HG02840 (cell line): ENCODE measurements around the gene SLC43A2.
"Not testable (repeated sequence)": the region's sequence is repeated elsewhere in the genome, so short reads cannot be mapped to it uniquely, and the experiment has no call there.

Source experiments
- ATAC-seq: cut with Tn5 transposase; IDR thresholded peaks from one replicate; pipeline ENCODE4 v1.9.1; 2021; ENCODE audit warnings: mild to moderate bottlenecking, moderate library complexity, moderate number of reproducible peaks; ENCODE audit not compliant: unreplicated experiment, low FRiP score

Gene SLC43A2

DNA sequence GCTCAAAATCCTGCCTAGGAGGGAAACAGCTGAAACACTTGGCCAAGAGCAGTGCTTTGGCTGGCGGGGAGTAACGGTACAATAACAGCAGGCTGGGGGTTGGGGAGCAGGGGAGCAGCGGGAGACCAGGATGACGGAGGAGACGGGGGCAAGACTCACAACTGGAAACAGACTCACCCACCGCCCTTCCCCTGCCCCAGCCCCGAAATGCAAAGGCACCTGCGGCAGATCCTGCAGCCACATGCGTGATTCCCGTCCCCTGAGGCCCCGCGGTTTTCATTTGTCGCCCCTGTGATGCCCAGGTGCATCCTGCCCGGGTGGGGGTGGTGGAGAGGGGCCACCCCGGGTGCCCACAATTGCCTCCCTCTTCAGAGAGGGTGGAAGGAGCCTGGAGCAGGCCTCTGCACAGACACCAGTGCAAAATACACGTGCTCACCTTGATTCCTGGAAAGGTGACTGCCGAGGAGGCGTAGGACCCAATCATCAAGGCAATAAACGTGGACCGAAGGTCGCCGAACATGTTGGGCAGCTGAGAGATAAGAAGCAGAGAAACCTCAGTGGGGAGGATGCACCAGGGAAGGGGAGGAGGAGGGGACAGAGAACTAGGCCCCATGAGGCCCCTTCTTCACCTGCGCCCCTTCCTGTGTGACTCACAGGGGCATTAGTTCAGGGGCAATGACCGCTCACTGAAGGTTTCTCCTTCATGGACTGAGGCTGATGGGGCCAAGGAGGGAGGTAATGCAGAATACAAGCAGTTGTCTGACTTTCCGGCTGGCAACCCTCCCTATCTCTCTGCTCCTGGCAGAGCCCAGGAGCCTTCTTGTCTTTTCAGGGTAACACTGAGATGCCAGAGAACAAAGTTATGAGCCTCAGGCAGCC lies 35.6 kb downstream of the SLC43A2 start:
- ATAC-seq = peak; percentile 79

- no peak for ATAC-seq
Observed at GRCh38 chr17:1591474-1592090, 37.1 kb downstream of the SLC43A2 start.

GRCh38 chr17:1590747-1591473 lies 37.7 kb downstream of the SLC43A2 start:
- no peak for ATAC-seq

GRCh38 chr17:1590029-1590746 lies 38.4 kb downstream of the SLC43A2 start:
- no peak for ATAC-seq

- ATAC-seq = no peak
Observed at GRCh38 chr17:1588821-1589585, 39.6 kb downstream of the SLC43A2 start.

GRCh38 chr17:1584167-1584566 lies 44.5 kb downstream of the SLC43A2 start:
- ATAC-seq = no peak

DNA sequence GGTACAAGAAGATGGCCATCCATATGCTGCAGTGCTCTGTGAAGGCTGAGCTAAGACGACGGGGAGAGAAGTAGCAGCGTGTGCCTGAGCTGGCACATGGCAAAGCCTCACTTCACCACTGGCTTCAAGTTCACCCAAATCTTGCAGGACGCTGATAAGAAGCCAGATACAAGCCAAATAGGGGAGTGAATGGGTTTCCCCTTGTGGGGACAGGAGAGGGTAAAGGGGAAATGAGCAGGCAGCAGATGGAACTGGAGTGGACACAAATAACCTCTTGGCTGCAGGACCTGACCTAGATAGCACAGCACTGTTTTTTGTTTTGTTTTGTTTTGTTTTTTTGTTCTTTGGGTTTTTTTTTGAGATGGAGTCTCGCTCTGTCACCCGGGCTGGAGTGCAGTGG lies 45.1 kb downstream of the SLC43A2 start:
- ATAC-seq = no peak

GRCh38 chr17:1582374-1582773 lies 46.3 kb downstream of the SLC43A2 start:
- no peak for ATAC-seq

- ATAC-seq = no peak
Observed at GRCh38 chr17:1580979-1581676, 47.5 kb downstream of the SLC43A2 start.

DNA sequence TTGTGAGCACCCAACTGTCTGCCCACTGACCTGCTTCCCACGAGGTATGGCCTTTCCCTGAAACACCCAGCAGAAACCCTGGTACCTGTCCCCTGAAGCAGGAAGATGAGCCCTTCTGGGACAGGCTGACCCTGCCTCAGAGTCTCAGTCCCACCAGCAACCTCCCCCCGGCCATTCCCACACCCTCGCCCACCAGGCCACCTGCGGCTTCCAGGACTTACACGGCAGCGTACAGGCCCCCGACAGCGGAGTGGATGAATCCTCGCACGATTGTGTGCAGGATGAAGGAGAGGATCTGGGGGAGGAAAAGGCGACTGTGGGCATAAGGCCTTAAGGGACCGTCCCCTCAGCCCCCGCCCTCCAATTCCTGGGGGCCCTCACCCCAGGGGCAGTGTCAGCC lies 50.6 kb downstream of the SLC43A2 start:
- ATAC-seq = no peak

DNA sequence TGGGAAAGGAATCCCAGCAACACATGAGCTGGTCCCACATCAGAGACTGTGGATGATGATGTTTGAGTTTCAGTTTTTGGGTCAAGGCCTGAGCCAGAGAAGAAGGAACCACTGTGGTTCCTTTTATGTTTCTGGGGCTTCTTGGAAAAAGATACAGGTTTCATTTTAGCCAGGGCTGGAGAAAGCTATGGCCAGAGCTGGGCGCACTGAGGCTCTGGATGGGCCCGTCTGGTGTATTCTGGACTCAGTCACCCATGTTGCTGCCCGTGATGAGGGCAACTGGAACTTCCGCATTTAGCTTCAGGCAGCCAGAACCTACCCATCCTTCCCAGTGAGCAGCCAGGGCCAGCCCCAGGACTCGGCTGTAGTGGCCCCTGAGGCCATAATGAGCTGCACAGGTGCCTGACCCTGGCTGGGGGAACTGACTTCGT lies 51.0 kb downstream of the SLC43A2 start:
- no peak for ATAC-seq

- ATAC-seq = no peak
Observed at GRCh38 chr17:1577182-1577581, 51.5 kb downstream of the SLC43A2 start.

- ATAC-seq = no peak
Observed at GRCh38 chr17:1576500-1576899, 52.1 kb downstream of the SLC43A2 start.

DNA sequence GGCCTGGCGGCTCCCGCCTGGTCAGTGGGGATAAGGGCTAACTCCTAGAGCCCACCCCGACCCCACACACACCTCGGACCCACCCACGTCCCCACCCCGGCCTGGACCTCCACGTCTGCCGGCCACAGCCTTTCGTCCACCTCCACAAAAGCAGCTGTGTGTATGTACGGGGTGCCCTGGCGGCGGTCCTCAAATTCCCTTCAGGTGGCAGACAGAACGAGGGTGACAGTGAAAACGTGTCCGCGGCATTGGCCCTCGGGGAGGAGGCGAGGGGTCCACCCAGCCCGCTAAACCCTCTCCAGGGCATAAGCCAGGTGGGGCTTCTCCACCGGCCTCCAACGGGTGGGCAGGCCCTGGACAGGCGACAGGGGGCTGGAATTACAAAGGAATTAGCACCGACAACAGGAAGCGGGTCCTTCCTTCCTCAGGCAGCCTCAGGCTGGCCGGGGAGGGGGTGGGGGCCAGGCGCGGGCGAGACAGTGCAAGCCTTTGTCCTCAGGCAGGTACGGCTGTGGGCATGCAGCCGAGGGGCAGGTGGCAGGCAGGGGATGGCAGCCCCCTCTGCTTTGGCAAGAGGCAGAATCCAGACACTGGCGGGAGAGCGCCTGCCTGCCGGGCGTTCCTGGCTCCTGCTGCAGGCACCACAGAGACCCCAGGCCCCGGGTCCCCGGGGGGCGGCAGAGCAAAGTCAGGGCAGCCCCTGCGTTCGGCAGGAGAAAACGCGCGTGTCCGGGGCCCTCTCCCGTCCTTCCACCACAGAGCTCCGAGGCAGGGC lies 53.8 kb downstream of the SLC43A2 start:
- no peak for ATAC-seq

- ATAC-seq = no peak
Observed at GRCh38 chr17:1573932-1574696, 54.5 kb downstream of the SLC43A2 start.

DNA sequence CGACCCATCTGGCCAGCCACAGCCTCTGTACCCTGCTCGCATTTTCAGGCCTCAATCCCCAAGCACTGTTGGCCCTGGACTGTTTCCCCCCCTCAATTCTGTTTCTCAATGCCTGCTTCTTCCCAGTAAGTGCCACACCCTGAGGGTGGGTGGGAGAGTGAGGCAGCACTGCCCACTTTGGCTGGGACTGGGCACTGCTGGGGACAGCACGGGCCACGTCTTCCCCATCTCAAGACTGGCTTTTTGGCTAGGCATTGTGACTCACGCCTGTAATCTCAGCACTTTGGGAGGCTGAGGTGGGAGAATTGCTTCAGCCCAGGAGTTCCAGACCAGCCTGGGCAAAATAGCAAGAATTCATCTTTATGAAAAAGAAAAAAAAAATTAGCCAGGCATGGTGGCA lies 56.0 kb downstream of the SLC43A2 start:
- ATAC-seq = not testable (repeated sequence)

DNA sequence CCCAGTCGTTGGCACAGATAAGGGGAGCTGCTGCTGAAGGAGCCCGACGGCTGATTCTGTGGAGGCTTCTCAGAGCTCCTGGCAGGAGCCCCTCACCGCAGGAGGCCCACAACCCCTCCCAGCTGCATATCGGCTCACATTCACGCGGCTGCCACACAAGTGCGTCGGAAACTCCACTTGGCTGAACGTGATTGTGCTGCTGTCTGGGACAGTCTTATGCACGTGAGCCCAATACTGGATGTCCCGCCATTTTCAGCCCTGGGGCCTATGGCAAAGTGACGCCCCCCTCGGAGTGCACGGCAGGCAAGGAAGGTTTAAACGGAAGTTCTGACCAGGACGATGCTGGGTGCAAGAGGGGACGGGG lies 57.3 kb downstream of the SLC43A2 start:
- no peak for ATAC-seq
